Stimulated activated CD8-positive, alpha-beta memory T cell treated with anti-CD3 and anti-CD28 coated beads, Interleukin-7, amount 100 ng/mL, for 1 hour (primary cell): ENCODE measurements around the gene GRM7.

ENCODE experiments used
- DNase-seq, 2 donors: peaks; one replicate each; pipeline ENCODE4 v3.0.0-alpha.2; 2020; ENCODE audit warnings: low read depth in 2 of 2

The GRM7 gene

GRCh38 chr3:7307410-7307809, 446.5 kb downstream of the GRM7 start:
- DNase-seq, result no peak

- no peak for DNase-seq
Measured at GRCh38 chr3:7309641-7310102, 448.8 kb downstream of the GRM7 start.

- no peak for DNase-seq
Measured at GRCh38 chr3:7315037-7315436, 454.1 kb downstream of the GRM7 start.

GRCh38 chr3:7322957-7323669, 462.2 kb downstream of the GRM7 start:
- DNase-seq, result no peak

GRCh38 chr3:7328339-7328738, 467.4 kb downstream of the GRM7 start:
- no peak for DNase-seq

- no peak for DNase-seq
Measured at GRCh38 chr3:7332696-7333095, 471.8 kb downstream of the GRM7 start.

- DNase-seq, result no peak
Measured at GRCh38 chr3:7333125-7333524, 472.2 kb downstream of the GRM7 start.

GRCh38 chr3:7340795-7341194, 479.9 kb downstream of the GRM7 start:
- DNase-seq, result no peak

- DNase-seq, result no peak
Measured at GRCh38 chr3:7346364-7346763, 485.4 kb downstream of the GRM7 start.

- no peak for DNase-seq
Measured at GRCh38 chr3:7357101-7357500, 496.2 kb downstream of the GRM7 start.

- no peak for DNase-seq
Measured at GRCh38 chr3:7367968-7368367, 507.1 kb downstream of the GRM7 start.

- no peak for DNase-seq
Measured at GRCh38 chr3:7368597-7368996, 507.7 kb downstream of the GRM7 start.

GRCh38 chr3:7371693-7372572, 511.0 kb downstream of the GRM7 start:
- DNase-seq, result no peak

- DNase-seq, result no peak
Measured at GRCh38 chr3:7377103-7377502, 516.2 kb downstream of the GRM7 start.

GRCh38 chr3:7381741-7382140, 520.8 kb downstream of the GRM7 start:
- no peak for DNase-seq

- no peak for DNase-seq
Measured at GRCh38 chr3:7382293-7383010, 521.5 kb downstream of the GRM7 start.

- DNase-seq, result no peak
Measured at GRCh38 chr3:7385635-7386034, 524.7 kb downstream of the GRM7 start.

GRCh38 chr3:7388026-7388425, 527.1 kb downstream of the GRM7 start:
- no peak for DNase-seq

GRCh38 chr3:7392206-7392605, 531.3 kb downstream of the GRM7 start:
- no peak for DNase-seq

GRCh38 chr3:7393944-7394605, 533.2 kb downstream of the GRM7 start:
- DNase-seq, result no peak

- DNase-seq, result no peak
Measured at GRCh38 chr3:7396534-7396933, 535.6 kb downstream of the GRM7 start.

GRCh38 chr3:7397097-7397496, 536.2 kb downstream of the GRM7 start:
- no peak for DNase-seq
